ENCODE data around the gene DGKK.

Gene DGKK

DNA sequence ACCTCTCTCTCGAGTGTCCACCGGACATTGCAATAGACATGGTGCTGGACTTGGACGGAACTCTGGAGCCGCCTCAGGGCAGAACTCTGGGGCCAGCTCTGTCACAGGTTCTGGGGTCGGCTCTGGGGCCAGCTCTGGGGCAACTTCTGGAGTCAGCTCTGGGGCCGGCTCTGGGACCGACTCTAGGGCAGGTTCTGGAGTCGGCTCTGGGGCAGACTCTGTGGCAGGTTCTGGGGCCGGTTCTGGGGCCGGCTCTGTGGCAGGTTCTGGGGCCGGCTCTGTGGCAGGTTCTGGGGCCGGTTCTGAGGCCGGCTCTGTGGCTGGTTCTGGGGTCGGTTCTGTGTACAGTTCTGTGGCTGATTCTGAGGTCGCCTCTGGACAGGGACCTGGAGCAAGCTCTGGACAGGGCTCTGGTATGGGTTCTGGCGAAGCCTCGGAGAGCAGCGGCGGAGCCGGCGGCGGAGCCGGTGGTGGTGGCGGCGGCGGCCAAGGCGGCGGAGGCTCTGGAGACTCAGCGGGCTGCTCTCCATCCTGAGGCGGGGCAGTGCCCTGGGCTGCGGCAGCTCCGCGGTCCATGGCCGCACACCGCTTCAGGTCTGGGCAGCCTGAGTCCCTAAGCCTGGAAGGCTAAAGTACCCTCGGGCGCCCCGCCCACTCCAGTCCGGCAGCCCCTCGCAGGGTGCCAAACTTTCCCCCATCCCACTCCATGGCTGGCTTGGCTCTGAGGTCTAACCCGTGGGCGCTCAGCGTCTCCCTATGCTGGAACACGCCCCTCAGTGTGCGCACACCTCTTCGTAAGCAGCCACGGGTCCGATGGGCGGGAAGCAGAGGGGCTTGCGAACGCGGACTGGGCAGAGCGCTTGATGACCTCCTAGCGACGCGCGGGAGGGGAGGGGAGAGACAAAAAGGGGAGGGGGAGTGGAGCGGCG is at the start of gene DGKK:
TSS of gene DGKK (minus strand) at position 723 of the 929 bp plus-strand sequence. CDS start at position 576, 147 bp downstream.
- DNase-seq = peak; percentile 4

DNA sequence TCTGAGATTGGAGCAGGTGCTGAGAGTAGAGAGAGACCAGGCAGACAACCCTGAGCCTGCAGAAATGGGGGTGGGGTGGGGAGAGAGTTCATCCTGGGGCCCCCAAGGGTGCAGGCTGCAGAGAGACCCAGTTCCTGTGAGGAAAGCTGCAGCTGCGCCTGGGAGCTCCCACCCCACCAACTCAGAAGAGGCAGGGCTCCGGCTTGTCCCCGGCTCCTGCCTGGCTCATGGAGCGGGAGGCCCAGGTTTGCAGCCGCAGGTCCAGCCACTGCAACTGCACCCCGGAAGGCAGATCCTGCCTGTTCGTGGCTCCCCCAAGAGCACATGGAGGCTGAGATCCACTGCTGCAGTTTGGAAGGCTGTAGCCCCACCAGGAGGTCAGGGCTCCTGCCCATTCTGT is 44.2 kb upstream of the DGKK start:
- DNase-seq = no peak

DNA sequence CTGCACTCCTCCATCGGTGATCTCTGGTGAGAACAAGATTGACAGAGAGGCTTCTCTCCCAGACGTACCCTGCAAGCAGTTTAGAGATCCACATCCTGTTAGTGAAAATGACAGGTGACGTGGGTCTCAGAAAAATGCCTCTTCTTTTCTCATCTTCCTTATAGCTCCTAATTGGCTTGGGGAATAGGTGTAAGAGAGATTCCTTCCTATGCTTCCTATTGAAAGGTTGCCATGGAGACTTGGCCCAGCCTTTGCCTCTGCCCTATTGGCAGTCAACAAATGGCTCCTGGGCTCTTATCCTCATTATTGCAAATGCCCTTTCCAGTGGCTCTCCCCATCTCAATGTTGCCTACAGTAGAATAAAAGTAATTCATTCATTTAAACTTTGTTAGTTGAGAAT is 26.5 kb upstream of the DGKK start:
- DNase-seq = no peak

DNA sequence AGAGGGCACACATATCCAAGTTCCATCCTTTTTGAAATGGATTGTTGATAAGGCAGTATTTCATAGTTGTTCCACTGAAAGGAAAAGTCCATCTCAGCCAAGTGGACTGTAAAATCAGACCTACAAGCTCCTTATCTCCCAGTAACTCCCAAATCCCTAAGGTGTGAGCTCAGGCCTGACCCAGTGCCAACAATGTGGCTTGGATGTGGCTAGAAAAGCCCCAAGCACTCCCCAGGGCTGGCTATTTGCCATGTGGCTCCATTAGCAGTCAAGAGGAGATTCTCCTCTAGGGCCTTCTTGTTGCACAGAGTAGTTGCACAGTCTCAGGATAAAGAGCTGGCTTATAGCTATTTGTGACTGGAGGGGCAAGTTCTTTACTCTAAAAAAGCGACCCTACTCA is 25.0 kb upstream of the DGKK start:
- DNase-seq = no peak

- DNase-seq = no peak
Measured at GRCh38 chrX:50492720-50493119, 22.1 kb upstream of the DGKK start.

DNA sequence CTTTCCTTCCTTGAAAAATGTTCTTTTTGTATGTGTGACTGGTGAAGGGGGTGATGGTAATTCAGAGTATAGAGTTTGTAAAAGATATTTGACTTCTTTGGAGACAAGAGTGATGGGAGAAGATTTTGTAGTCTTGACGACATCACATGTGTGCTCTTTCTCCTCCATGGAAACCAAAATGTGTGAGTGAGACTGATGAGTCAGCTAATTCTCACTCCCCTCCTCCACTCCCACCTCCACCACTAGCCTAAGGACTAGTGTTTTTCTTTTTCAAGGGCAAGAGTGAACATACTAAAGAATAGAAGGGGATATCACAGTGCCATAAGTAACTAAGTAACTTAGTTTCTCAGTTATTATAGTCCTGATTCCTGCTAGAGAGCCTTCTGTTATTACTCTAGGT is 14.0 kb upstream of the DGKK start:
- DNase-seq = no peak

DNA sequence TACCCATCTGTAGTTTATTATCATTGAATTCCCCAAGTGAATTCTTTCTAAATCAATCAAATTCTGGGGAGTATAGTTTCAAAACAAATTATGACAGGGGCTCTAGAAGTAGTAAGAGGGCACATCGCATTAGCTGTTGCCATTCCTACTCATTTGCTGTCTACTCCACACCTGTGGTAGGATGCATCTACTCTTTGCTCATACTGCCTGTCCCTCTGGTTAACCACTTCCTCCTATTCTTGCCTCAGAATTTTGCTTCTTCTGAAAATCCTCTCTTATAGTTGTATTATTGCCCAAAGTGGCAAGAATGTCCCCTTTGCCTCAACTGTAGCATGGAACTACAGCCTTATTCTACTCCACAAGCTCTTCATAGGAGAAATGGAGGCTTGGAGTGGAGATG is 12.7 kb upstream of the DGKK start:
- DNase-seq = no peak

DNA sequence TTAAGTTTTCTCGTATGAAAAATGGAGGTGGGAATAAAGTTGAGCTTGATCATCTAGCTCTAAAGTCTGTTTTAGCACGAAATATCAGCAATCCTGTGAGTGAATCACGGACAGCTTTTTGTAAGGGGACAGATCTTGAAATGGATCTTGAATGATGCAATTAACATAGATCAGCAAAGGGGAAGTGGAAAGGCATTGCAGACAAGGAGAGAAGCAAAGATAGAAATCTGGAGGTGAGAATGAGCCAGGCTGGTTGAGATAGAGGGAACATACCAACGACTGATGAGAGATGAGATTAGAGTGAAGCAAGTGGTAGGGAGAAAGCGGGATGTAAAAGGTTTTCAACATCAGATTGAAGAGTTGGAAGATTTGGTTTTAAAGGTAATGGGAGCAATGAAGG is 4.6 kb upstream of the DGKK start:
- DNase-seq = no peak

GRCh38 chrX:50471390-50471789 is 765 bp upstream of the DGKK start:
- DNase-seq = no peak

DNA sequence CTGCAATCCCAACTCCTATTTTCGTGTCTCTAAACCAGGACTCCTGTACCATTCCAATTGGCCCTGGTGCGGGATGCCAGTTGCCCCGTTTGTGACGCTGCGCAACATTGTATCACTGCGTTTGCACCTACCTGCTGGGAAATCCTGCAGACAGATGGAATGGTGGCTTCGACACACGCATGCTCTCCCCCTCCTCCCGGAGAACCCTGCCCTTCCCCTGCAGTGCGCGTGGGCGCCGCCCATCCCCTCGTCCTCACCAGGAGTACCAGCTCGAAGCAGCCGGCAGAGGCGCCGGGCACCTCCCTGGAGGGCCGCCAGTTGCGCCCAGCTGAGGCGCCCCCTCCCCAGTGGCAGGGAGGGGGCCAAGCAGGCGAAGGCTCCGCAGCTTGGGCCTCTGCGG is 1.4 kb downstream of the DGKK start:
- no peak for DNase-seq

DNA sequence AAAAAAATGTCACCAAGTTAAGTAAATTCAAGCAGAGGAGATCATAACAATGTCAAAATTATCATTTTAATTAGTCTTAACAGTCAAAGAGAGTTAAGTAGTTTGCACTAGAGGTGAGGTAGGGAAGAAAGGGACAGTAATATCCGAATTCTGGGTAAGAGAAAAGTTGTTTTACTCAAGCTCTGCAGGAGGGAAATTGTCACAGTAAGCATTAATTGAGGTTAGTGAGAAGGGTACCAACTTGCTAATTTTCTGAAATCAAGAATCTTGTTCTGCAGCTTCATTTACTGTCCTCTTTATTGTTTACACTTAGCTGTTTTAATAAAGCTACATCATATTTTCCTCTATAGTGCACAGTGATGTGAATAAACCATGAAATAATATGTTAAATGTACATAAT is 11.0 kb downstream of the DGKK start:
- DNase-seq = no peak

- no peak for DNase-seq
Measured at GRCh38 chrX:50458483-50458882, 12.1 kb downstream of the DGKK start.

- no peak for DNase-seq
Measured at GRCh38 chrX:50456712-50457484, 13.7 kb downstream of the DGKK start.

- DNase-seq = no peak
Measured at GRCh38 chrX:50452782-50453181, 17.8 kb downstream of the DGKK start.

DNA sequence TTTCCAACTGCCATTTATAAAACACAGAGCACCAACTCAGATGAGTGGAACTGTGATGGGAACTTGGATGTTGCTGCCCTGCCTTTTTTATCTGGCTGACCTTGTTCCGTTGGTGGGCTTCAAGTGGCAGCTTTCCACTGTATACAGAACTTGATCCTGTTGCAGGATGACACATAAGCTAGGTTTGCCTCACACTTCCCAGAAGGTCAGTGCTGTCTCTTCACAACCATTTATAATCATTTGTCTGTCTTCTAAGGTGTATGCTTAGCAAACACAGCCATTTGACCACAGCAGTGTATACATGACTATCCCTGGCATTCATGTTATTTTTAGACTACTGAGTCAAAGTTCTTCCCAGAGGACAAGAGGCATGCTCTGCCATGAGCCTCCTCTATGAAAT is 20.3 kb downstream of the DGKK start:
- DNase-seq = no peak

- no peak for DNase-seq
Measured at GRCh38 chrX:50448565-50448964, 22.1 kb downstream of the DGKK start.

DNA sequence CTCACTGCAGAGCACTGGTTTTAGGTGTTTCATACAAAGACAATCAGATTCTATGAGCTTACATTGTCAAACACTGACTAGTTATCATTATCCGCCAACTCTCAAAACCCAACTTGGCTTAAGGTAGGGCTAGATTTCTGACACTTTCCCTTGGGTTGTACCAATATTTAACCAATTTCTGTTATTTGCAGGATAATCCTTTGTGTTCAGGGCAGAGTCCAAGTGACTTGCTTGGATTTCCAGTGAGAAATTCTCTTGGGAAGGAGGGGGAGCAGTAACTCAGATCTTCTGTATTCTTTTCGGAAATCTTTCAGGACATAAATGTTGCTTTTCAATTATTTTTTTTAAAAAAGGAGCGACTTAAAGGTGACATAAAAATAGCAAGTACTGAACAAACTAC is 23.1 kb downstream of the DGKK start:
- DNase-seq = no peak

DNA sequence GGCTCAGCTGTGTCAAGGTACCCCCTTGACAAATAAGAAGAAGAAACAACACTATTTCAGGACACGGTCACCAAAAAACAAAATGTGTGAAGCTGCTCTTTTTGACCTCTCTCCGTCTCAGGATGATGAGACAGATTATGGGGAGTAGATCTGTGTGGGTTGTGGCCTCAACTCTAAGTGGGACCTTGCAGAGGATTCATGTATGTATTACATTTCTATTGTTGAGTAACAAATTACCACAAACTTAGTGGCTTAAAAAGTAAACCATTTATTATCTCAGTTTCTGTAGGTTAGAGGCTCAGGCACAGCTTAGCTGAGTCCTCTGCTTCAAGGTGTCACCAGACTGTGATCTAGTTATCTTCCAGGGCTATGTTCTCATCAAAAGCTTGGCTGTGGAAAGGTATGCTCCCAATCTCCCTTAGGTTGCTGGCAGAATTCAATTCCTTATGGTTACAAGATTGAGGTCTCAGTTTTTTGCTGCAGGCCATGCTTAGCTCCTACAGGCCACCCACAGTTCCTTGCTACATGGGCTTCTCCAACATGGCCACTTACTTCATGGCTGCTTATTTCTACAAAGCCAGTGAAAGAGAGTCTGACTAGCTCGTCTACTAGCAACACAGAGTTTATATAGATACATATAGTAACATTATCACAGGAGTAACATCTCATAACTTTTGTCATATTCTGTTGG is 28.1 kb downstream of the DGKK start:
- DNase-seq = no peak

- no peak for DNase-seq
Measured at GRCh38 chrX:50436797-50437196, 33.8 kb downstream of the DGKK start.

GRCh38 chrX:50432829-50433289 is 37.8 kb downstream of the DGKK start:
- DNase-seq = no peak

DNA sequence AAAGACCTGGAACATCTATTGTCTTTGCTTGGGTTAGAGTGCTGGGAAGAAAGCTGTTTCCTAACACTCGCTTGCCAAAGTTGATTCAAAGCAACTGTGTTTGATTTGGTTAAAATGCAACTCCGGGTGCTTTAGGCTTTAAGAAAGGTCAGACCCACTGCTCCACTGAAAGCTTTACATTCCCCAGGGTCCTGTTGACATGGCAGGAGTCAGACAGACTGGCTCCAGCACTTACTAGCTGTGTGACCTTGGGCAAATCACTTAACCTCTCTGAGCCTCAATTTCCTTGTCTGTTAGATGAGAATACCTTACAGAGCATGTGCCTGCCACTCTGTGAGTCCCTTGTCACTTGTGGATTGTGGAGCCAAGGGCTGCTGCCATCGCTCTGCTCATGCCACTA is 39.0 kb downstream of the DGKK start:
- DNase-seq = no peak

DNA sequence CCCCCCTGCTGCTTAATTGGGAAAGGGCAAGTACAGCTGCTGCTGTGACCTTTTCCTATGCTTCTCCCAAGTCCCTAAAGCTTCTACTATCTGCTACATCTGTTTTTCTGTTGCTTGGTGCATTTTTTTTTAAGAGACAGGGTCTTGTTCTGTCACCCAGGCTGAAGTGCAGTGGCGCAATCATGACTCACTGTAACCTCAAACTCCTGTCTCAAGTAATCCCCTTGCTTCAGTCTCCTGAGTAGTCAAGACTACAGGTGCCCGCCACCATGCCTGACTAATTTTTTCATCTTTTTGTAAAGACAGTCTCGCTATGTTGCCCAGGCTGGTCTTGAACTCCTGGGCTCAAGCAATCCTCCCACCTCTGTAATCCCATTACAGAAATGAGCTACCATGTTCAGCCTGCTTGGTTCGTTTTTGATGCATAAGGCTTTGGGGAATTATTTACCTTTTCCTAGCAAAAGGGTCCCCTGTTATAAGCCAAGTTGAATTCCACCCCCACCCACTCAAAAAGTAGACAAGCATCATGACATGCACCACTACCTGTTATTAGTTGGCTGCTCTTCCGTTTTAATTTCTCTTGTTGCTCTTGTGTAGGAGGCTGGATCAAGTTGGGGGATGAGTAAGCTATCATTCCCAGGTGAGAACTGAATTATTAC is 39.6 kb downstream of the DGKK start:
- DNase-seq = no peak

GRCh38 chrX:50428174-50428573 is 42.5 kb downstream of the DGKK start:
- no peak for DNase-seq

Data from NCI-H69 (cell line).